GM23338 (cell line): Measurements from ENCODE around the gene IFNG-AS1. TPM values are rescaled to one million over a fixed set of nuclear protein-coding genes. Genes with fewer than 3 reads are reported as not detected.

Source experiments
- ATAC-seq: fragments of 200-7000 bp; cut with Tn5 transposase; 3 replicates; pipeline ENCODE4 v1.9.1; 2020
- DNase-seq: peaks from one replicate; pipeline ENCODE4 v3.0.0-alpha.2; 2015; ENCODE audit warnings: low spot score
- H2AFZ ChIP-seq: fragments of 200-600 bp; sonication (generic); 2 replicates; pipeline ENCODE4 v1.8.0; 2016; ENCODE audit warnings: antibody characterized with exemption, mild to moderate bottlenecking, moderate library complexity
- H3F3A ChIP-seq: fragments of 200-600 bp; sonication (generic); replicated peaks from 2 replicates; pipeline ENCODE4 v1.8.0; 2017; ENCODE audit warnings: antibody characterized with exemption, mixed run types, low read depth
- H3K27ac ChIP-seq: fragments of 200-600 bp; sonication (generic); 2 replicates; pipeline ENCODE4 v1.6.1; 2016; ENCODE audit warnings: low read depth
- H3K27me3 ChIP-seq: fragments of 200-600 bp; sonication (generic); 2 replicates; pipeline ENCODE4 v1.8.0; 2016; ENCODE audit warnings: mild to moderate bottlenecking, mixed run types, moderate library complexity; ENCODE audit not compliant: insufficient read depth
- H3K36me3 ChIP-seq: fragments of 200-600 bp; sonication (generic); 2 replicates; pipeline ENCODE4 v1.8.0; 2016; ENCODE audit warnings: mild to moderate bottlenecking; ENCODE audit not compliant: insufficient read depth
- H3K4me1 ChIP-seq: fragments of 200-600 bp; sonication (generic); 2 replicates; pipeline ENCODE4 v1.8.0; 2016; ENCODE audit warnings: mild to moderate bottlenecking, moderate library complexity; ENCODE audit not compliant: insufficient read depth
- H3K4me2 ChIP-seq: fragments of 200-600 bp; sonication (generic); 2 replicates; pipeline ENCODE4 v1.7.1; 2017; ENCODE audit warnings: mixed run types
- H3K4me3 ChIP-seq: fragments of 200-600 bp; sonication (generic); 2 replicates; pipeline ENCODE4 v1.6.1; 2016; ENCODE audit warnings: mixed run types
- H3K79me2 ChIP-seq: fragments of 200-600 bp; sonication (generic); replicated peaks from 2 replicates; pipeline ENCODE4 v1.8.0; 2017; ENCODE audit warnings: mild to moderate bottlenecking; ENCODE audit not compliant: insufficient read depth
- H3K9me2 ChIP-seq: fragments of 200-600 bp; sonication (generic); 2 replicates; pipeline ENCODE4 v1.8.0; 2017; ENCODE audit not compliant: insufficient read depth
- H4K20me1 ChIP-seq: fragments of 200-600 bp; sonication (generic); replicated peaks from 2 replicates; pipeline ENCODE4 v1.8.0; 2017; ENCODE audit warnings: mild to moderate bottlenecking; ENCODE audit not compliant: insufficient read depth
- H3K27ac Mint-ChIP-seq: 2 replicates; pipeline ENCODE4 v1.8.0; 2020; ENCODE audit warnings: inconsistent platforms, mild to moderate bottlenecking, moderate library complexity, mixed read lengths
- H3K27me3 Mint-ChIP-seq: 3 replicates; pipeline ENCODE4 v1.8.0; 2022; ENCODE audit warnings: low read depth, mild to moderate bottlenecking, moderate library complexity, mixed read lengths, inconsistent platforms; ENCODE audit not compliant: insufficient read depth, poor library complexity
- H3K36me3 Mint-ChIP-seq: 3 replicates; pipeline ENCODE4 v1.8.0; 2021; ENCODE audit warnings: low read depth, mild to moderate bottlenecking, inconsistent platforms, moderate library complexity, mixed read lengths
- H3K4me1 Mint-ChIP-seq: 3 replicates; pipeline ENCODE4 v1.8.0; 2020; ENCODE audit warnings: mild to moderate bottlenecking, inconsistent platforms, mixed read lengths
- H3K4me3 Mint-ChIP-seq: 3 replicates; pipeline ENCODE4 v1.8.0; 2021; ENCODE audit warnings: moderate library complexity, mild to moderate bottlenecking, inconsistent platforms, mixed read lengths
- H3K9me3 Mint-ChIP-seq: 3 replicates; pipeline ENCODE4 v1.8.0; 2020; ENCODE audit warnings: moderate library complexity, mild to moderate bottlenecking, inconsistent platforms, mixed read lengths
- CREB1 ChIP-seq: fragments of 250-450 bp; sonication (Bioruptor Pico); IDR thresholded peaks from 2 replicates; pipeline ENCODE4 v1.5.0; 2020; ENCODE audit warnings: low read depth, mild to moderate bottlenecking, moderate library complexity
- CTCF ChIP-seq, 2 experiments: fragments of 200-600 bp in 1 of 2; sonication (generic) in 1 of 2; conservative IDR thresholded peaks; 2 replicates each; pipeline versions ENCODE4 v1.5.1 to v1.6.1; 2016 to 2017; ENCODE audit warnings: antibody characterized with exemption in 2 of 2, low read depth in 2 of 2, mild to moderate bottlenecking in 2 of 2, moderate library complexity in 1 of 2
- EZH2phosphoT487 ChIP-seq: fragments of 200-600 bp; sonication (generic); IDR thresholded peaks from one replicate; pipeline ENCODE4 v1.8.1; 2018; ENCODE audit warnings: antibody characterized with exemption; ENCODE audit not compliant: unreplicated experiment
- JUNB ChIP-seq: IDR thresholded peaks from one replicate; pipeline ENCODE4 v1.6.1; 2016; ENCODE audit warnings: antibody characterized with exemption; ENCODE audit not compliant: unreplicated experiment
- NANOG ChIP-seq: IDR thresholded peaks from 2 replicates; pipeline ENCODE4 v1.6.1; 2016; ENCODE audit warnings: antibody characterized with exemption, borderline replicate concordance
- POLR2AphosphoS5 ChIP-seq: IDR thresholded peaks from 2 replicates; pipeline ENCODE4 v1.6.1; 2016; ENCODE audit warnings: antibody characterized with exemption, low read depth
- REST ChIP-seq: IDR thresholded peaks from one replicate; pipeline ENCODE4 v1.6.1; 2018; ENCODE audit warnings: antibody characterized with exemption; ENCODE audit not compliant: unreplicated experiment
- STAT1 ChIP-seq: IDR thresholded peaks from one replicate; pipeline ENCODE4 v1.6.1; 2016; ENCODE audit warnings: antibody characterized with exemption; ENCODE audit not compliant: unreplicated experiment
- ZNF114 ChIP-seq: fragments of 250-450 bp; sonication (Bioruptor Pico); IDR thresholded peaks from 2 replicates; pipeline ENCODE4 v1.5.0; 2020; ENCODE audit warnings: mild to moderate bottlenecking, moderate library complexity
- ZNF331 ChIP-seq: fragments of 250-450 bp; sonication (Bioruptor Pico); IDR thresholded peaks from 2 replicates; pipeline ENCODE4 v1.5.0; 2020; ENCODE audit warnings: low read depth, mild to moderate bottlenecking, moderate library complexity
- polyA plus RNA-seq: library from polyadenylated mRNA; unstranded; fragments of >200 nt; fragmentation: Nextera tagmentation; extraction: Ambion mirVana; gene quantifications from 2 replicates; pipeline ENCODE4 v1.2.1, GENCODE V29; 2016
- total RNA-seq: library from RNA; depleted of rRNA; stranded (reverse); fragments of >200 nt; shearing (Covaris generic); gene quantifications from 2 replicates; pipeline ENCODE4 v1.2.3, GENCODE V29; 2014
- TF ChIP-seq, protein P1 (sequence below): IDR thresholded peaks from 2 replicates; pipeline ENCODE4 v1.6.1; 2016; ENCODE audit warnings: antibody characterized with exemption
- TF ChIP-seq, protein P2 (sequence below): fragments of 250-450 bp; sonication (Bioruptor Pico); IDR thresholded peaks from 2 replicates; pipeline ENCODE4 v1.5.0; 2020; ENCODE audit warnings: mild to moderate bottlenecking, moderate library complexity

Gene IFNG-AS1
- total and polyA plus RNA-seq, 2 experiments from 2014 or later = not detected

DNA sequence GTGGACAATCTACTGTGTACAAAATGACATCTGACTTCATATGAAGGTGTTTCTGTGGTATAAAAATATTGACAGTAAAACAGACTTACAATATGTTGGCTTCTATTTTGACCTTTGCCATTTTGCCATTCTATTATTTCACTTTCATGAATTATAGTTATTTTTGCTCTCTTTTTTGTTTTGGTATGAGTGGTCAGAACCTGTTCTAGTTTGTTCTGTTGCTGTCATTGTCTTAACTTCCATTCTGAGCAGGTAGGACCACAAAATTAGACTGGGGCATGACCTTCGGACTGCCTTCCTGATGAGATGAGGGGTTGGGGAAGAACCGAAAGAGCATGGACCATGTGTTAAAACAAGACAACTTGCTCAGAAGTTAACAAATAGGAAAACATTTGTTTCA, 36.5 kb upstream of the IFNG-AS1 start (continued):
- TF ChIP-seq, protein P1, sequence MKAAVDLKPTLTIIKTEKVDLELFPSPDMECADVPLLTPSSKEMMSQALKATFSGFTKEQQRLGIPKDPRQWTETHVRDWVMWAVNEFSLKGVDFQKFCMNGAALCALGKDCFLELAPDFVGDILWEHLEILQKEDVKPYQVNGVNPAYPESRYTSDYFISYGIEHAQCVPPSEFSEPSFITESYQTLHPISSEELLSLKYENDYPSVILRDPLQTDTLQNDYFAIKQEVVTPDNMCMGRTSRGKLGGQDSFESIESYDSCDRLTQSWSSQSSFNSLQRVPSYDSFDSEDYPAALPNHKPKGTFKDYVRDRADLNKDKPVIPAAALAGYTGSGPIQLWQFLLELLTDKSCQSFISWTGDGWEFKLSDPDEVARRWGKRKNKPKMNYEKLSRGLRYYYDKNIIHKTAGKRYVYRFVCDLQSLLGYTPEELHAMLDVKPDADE = no peak

- no peaks in the 10 kb centered on the region for H3K9me3 Mint-ChIP-seq
- DNase-seq = no peak
- no peak overlapping the region for H2AFZ ChIP-seq
- no peaks in the 10 kb centered on the region for H4K20me1 ChIP-seq
- H3K4me1 Mint-ChIP-seq = no peaks in the 10 kb centered on the region
- H3K27ac ChIP-seq = no peak overlapping the region
- no peak overlapping the region for H3K4me3 ChIP-seq
- no peak overlapping the region for H3K4me2 ChIP-seq
- H3K36me3 ChIP-seq = no peaks in the 10 kb centered on the region
- H3K79me2 ChIP-seq = no peaks in the 10 kb centered on the region
- H3K4me1 ChIP-seq = no peaks in the 10 kb centered on the region
- no peak overlapping the region for H3K4me3 Mint-ChIP-seq
- peaks cover 2% of the 10 kb centered on the region for H3K27me3 Mint-ChIP-seq
- peaks cover under 1% of the 10 kb centered on the region; the same call in 1 of the 2 replicates for H3K9me2 ChIP-seq
- H3K27ac Mint-ChIP-seq = no peak overlapping the region
- H3K27me3 ChIP-seq = no peaks in the 10 kb centered on the region
- ATAC-seq = no peak
- no peaks in the 10 kb centered on the region for H3K36me3 Mint-ChIP-seq
- H3F3A ChIP-seq = no peaks in the 10 kb centered on the region
- TF ChIP-seq, protein P1 = no peak
- TF ChIP-seq CTCF (conservative IDR thresholded peaks at IDR 0.05; ENCODE audit: low read depth in 2 of 2) (no peak), ZNF114 (CRISPR knock-in tag) (no peak), JUNB (no peak), REST (no peak), EZH2phosphoT487 (no peak), POLR2AphosphoS5 (no peak), ZNF331 (CRISPR knock-in tag) (no peak), STAT1 (no peak), NANOG (no peak), CREB1 (CRISPR knock-in tag) (no peak)
- TF ChIP-seq, protein P2, sequence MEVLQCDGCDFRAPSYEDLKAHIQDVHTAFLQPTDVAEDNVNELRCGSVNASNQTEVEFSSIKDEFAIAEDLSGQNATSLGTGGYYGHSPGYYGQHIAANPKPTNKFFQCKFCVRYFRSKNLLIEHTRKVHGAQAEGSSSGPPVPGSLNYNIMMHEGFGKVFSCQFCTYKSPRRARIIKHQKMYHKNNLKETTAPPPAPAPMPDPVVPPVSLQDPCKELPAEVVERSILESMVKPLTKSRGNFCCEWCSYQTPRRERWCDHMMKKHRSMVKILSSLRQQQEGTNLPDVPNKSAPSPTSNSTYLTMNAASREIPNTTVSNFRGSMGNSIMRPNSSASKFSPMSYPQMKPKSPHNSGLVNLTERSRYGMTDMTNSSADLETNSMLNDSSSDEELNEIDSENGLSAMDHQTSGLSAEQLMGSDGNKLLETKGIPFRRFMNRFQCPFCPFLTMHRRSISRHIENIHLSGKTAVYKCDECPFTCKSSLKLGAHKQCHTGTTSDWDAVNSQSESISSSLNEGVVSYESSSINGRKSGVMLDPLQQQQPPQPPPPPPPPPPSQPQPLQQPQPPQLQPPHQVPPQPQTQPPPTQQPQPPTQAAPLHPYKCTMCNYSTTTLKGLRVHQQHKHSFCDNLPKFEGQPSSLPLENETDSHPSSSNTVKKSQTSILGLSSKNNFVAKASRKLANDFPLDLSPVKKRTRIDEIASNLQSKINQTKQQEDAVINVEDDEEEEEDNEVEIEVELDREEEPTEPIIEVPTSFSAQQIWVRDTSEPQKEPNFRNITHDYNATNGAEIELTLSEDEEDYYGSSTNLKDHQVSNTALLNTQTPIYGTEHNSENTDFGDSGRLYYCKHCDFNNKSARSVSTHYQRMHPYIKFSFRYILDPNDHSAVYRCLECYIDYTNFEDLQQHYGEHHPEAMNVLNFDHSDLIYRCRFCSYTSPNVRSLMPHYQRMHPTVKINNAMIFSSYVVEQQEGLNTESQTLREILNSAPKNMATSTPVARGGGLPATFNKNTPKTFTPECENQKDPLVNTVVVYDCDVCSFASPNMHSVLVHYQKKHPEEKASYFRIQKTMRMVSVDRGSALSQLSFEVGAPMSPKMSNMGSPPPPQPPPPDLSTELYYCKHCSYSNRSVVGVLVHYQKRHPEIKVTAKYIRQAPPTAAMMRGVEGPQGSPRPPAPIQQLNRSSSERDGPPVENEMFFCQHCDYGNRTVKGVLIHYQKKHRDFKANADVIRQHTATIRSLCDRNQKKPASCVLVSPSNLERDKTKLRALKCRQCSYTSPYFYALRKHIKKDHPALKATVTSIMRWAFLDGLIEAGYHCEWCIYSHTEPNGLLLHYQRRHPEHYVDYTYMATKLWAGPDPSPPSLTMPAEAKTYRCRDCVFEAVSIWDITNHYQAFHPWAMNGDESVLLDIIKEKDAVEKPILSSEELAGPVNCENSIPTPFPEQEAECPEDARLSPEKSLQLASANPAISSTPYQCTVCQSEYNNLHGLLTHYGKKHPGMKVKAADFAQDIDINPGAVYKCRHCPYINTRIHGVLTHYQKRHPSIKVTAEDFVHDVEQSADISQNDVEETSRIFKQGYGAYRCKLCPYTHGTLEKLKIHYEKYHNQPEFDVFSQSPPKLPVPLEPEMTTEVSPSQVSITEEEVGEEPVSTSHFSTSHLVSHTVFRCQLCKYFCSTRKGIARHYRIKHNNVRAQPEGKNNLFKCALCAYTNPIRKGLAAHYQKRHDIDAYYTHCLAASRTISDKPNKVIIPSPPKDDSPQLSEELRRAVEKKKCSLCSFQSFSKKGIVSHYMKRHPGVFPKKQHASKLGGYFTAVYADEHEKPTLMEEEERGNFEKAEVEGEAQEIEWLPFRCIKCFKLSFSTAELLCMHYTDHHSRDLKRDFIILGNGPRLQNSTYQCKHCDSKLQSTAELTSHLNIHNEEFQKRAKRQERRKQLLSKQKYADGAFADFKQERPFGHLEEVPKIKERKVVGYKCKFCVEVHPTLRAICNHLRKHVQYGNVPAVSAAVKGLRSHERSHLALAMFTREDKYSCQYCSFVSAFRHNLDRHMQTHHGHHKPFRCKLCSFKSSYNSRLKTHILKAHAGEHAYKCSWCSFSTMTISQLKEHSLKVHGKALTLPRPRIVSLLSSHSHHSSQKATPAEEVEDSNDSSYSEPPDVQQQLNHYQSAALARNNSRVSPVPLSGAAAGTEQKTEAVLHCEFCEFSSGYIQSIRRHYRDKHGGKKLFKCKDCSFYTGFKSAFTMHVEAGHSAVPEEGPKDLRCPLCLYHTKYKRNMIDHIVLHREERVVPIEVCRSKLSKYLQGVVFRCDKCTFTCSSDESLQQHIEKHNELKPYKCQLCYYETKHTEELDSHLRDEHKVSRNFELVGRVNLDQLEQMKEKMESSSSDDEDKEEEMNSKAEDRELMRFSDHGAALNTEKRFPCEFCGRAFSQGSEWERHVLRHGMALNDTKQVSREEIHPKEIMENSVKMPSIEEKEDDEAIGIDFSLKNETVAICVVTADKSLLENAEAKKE (CRISPR knock-in tag) = no peak
Measured at GRCh38 chr12:67957383-67957782, 31.9 kb upstream of the IFNG-AS1 start.
